Measurements from ENCODE around the gene CPPED1.

DNA sequence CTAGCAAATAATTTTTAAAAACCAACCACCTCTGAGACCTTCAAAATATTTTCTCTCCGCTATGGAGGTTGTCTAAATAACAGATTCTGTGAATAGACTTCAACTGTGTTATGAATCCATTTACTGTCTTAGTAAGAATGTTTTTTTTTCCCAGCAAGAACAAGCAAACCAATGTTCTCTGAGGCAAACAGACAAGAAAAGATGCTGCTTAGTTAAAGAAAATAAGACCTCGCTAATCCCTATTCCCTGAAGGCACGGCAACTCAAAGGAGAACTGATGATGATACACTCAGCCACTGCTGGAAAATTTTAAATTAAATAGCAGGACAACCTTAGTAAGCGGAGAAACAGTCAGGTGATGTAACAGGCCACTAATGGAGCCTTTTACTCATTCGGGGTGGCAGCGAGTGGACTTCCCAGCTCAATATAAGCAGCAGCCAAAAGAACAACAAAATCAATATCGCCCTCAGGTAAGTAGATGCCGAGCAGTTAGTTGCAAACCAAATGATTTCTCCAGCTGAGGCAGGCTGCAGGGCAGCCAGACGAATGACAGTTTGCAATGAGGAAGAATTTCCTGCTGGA is 81.8 kb downstream of the CPPED1 start:
- TF ChIP-seq, protein P1, sequence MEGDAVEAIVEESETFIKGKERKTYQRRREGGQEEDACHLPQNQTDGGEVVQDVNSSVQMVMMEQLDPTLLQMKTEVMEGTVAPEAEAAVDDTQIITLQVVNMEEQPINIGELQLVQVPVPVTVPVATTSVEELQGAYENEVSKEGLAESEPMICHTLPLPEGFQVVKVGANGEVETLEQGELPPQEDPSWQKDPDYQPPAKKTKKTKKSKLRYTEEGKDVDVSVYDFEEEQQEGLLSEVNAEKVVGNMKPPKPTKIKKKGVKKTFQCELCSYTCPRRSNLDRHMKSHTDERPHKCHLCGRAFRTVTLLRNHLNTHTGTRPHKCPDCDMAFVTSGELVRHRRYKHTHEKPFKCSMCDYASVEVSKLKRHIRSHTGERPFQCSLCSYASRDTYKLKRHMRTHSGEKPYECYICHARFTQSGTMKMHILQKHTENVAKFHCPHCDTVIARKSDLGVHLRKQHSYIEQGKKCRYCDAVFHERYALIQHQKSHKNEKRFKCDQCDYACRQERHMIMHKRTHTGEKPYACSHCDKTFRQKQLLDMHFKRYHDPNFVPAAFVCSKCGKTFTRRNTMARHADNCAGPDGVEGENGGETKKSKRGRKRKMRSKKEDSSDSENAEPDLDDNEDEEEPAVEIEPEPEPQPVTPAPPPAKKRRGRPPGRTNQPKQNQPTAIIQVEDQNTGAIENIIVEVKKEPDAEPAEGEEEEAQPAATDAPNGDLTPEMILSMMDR (IDR thresholded peaks at IDR 0.05): no peak
- TF ChIP-seq POLR2A (IDR thresholded peaks at IDR 0.05): no peak

Data from sigmoid colon (tissue), 3 donors.